IPS-18c (cell line): ENCODE data around the gene KATNIP.

Experiments
- H3K4me3 ChIP-seq: 2 replicates; pipeline ENCODE4 v1.7.0; 2013; ENCODE audit warnings: low read depth, mild to moderate bottlenecking, low read length, moderate library complexity; ENCODE audit not compliant: insufficient read depth
- H3K9me3 ChIP-seq: one replicate; pipeline ENCODE4 v1.6.1; 2013; ENCODE audit warnings: mild to moderate bottlenecking, low read length, moderate library complexity; ENCODE audit not compliant: control insufficient read depth, insufficient read depth

Gene KATNIP

GRCh38 chr16:27549746-27550581, at the start of gene KATNIP, which contains the start of gene GTF3C1:
TSS of gene KATNIP (plus strand) at chr16:27550144. CDS start at chr16:27550171, 27 bp downstream.
TSS of gene GTF3C1 (minus strand) at chr16:27549913. CDS start at chr16:27549890, 23 bp downstream.
- Histone ChIP-seq H3K9me3 (no peaks in the 10 kb centered on the region), H3K4me3 (peak within 1 kb of the TSS; percentile 99)

DNA sequence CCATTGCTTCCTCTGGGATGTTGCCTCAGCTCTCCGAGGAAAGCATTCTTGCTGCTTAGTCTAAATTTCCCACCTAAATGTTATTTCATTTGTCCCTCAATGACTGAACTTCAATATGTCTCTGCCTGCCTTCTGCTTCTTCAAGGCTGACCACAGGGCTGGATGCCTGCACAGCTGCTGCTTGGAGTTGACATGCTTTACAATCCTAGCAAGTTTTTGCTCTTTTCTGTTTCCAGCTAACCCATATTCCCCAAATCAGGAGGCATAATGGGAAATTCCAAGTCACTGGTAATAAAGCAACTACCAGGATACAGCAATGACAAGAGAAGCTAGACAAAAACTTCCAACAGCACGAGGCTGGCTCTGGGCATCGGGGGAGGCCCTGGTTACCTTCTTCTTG, 49.1 kb upstream of the KATNIP start:
- Histone ChIP-seq H3K4me3 (no peak overlapping the region), H3K9me3 (no peaks in the 10 kb centered on the region)

GRCh38 chr16:27503662-27504061, 46.3 kb upstream of the KATNIP start:
- Histone ChIP-seq H3K9me3 (no peaks in the 10 kb centered on the region), H3K4me3 (no peak overlapping the region)

- H3K4me3 ChIP-seq = no peak overlapping the region
- H3K9me3 ChIP-seq = no peaks in the 10 kb centered on the region
These were observed 44.4 kb upstream of the KATNIP start for GRCh38 chr16:27505297-27506236.

- Histone ChIP-seq H3K9me3 (no peaks in the 10 kb centered on the region), H3K4me3 (no peak overlapping the region)
These were observed 43.2 kb upstream of the KATNIP start for GRCh38 chr16:27506771-27507170.

DNA sequence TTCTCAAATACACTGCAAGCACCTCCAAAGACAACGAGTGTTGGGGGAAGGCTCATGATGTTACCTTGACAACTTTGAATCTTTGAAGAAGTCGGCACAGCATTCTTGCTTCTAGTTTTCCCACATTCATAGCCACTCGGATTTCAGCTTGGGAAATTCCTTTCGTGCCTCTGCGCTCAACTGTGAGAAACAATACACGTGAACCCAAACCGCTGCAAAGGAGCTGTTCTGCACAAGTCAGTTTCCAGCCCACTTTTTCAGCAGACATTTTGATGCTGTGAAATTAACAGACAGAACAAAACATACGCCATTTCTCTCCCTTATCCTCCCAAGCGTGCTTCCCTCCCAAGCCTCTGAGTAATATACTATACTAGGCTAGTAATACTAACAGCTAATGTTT, 41.5 kb upstream of the KATNIP start:
- H3K9me3 ChIP-seq = no peaks in the 10 kb centered on the region
- no peak overlapping the region for H3K4me3 ChIP-seq

GRCh38 chr16:27511657-27512448, 38.1 kb upstream of the KATNIP start:
- no peak overlapping the region for H3K4me3 ChIP-seq
- peaks cover 2% of the 10 kb centered on the region for H3K9me3 ChIP-seq

DNA sequence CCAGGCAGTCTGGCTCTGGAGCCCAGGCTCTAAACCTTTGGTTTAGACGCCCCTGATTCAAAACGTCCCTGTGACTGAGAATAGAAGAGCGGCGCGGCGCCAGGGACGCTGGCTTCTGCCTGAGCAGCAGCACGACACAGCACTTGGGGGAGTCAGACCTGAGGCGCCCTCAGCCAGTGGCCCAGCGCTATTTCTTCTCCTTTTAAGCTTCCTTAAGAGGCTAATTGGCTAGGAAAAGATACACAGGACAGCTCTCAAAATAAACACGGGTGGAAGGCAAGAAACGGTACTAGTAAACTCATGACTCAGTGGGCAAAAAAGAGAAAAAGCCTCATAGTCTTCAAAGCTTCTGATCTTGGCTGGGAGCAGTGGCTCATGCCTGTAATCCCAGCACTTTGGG, 35.1 kb upstream of the KATNIP start:
- H3K4me3 ChIP-seq = no peak overlapping the region
- H3K9me3 ChIP-seq = peaks cover 4% of the 10 kb centered on the region

GRCh38 chr16:27515874-27516353, 34.0 kb upstream of the KATNIP start:
- Histone ChIP-seq H3K9me3 (peaks cover 4% of the 10 kb centered on the region), H3K4me3 (no peak overlapping the region)

GRCh38 chr16:27516365-27516764, 33.6 kb upstream of the KATNIP start:
- Histone ChIP-seq H3K4me3 (no peak overlapping the region), H3K9me3 (peaks cover 4% of the 10 kb centered on the region)

- Histone ChIP-seq H3K9me3 (peaks cover 4% of the 10 kb centered on the region), H3K4me3 (no peak overlapping the region)
These were observed 32.3 kb upstream of the KATNIP start for GRCh38 chr16:27517664-27518063.

GRCh38 chr16:27518226-27518625, 31.7 kb upstream of the KATNIP start:
- H3K4me3 ChIP-seq = no peak overlapping the region
- H3K9me3 ChIP-seq = peaks cover 4% of the 10 kb centered on the region

DNA sequence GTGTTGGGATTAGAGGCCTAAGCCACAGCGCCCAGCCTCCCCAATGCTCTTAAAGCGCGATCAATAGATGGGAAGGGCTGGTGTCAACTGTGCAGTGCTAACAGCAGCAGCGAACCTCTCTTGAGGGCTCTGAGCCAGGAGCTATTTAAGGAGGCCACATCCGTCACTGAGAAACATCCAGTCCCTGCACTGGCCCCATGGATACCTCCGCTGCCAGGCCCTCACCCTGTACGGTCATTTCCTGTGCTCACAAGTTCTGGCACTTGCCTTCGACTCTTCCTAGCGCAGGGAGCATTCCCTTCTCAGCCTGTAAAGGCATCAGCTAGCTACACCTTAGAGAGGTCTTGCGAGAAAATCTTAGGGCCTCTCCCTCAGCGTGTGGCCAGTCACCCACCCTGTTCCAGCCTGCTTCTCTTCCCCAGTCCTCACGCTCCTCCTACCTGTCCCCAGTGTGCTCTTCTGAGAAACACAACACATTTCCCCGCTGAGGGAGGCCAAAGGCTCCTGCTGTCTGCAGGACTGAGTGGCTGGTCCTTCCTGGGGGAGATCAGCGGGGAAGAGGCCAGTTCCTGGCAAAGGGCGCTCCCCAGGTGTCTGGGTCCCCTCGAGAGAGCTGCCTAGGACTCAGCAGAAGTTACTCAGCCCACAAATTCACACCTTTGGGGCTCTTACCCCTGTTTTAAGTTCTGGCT, 28.8 kb upstream of the KATNIP start:
- Histone ChIP-seq H3K9me3 (peaks cover 2% of the 10 kb centered on the region), H3K4me3 (no peak overlapping the region)

- H3K4me3 ChIP-seq = no peak overlapping the region
- H3K9me3 ChIP-seq = peaks cover 2% of the 10 kb centered on the region
These were observed 27.7 kb upstream of the KATNIP start for GRCh38 chr16:27522173-27522707.

DNA sequence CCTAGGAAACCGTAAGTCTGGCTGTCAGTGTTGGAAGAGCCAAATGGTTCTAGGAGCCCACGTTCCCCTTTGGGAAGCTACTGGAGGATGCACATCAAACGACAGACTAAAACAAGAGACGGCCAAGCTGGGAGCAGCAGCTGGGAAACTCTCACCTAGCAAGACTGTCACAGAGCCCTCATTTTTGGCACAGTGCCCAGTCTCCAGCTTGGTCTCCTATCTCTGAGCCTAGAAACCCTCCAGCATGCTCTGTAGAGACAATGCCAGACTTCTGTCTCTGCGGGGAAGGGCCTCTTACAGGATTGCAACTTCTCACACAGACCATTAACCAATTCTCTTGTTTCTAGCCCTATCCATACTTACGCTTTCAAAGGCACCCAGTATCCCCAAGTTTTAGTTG, 23.8 kb upstream of the KATNIP start:
- no peak overlapping the region for H3K4me3 ChIP-seq
- no peaks in the 10 kb centered on the region for H3K9me3 ChIP-seq

DNA sequence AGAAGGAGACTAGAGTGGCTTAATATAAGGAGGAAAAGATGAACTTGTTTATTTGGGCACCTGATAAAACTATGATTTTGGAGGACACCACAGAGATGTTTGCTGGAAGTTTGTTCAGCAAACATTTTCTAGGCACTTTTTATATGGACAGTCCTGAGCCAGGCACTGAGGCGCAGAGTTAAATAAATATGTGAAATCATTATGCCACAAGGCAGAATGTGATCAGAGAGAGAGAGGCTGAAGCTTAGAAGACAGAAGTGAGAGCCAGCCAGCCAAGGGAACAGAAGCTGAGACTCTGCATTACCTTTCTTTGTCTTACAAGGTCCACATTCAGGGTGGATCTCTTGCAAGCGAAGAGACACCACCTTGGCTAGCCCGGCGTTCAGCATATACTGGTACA, 21.6 kb upstream of the KATNIP start:
- Histone ChIP-seq H3K9me3 (no peaks in the 10 kb centered on the region), H3K4me3 (no peak overlapping the region)
